ENCODE data around the gene EPN2.
A peak's percentile ranks its signal among the peaks of the same experiment; 100 is the strongest.

Gene EPN2

DNA sequence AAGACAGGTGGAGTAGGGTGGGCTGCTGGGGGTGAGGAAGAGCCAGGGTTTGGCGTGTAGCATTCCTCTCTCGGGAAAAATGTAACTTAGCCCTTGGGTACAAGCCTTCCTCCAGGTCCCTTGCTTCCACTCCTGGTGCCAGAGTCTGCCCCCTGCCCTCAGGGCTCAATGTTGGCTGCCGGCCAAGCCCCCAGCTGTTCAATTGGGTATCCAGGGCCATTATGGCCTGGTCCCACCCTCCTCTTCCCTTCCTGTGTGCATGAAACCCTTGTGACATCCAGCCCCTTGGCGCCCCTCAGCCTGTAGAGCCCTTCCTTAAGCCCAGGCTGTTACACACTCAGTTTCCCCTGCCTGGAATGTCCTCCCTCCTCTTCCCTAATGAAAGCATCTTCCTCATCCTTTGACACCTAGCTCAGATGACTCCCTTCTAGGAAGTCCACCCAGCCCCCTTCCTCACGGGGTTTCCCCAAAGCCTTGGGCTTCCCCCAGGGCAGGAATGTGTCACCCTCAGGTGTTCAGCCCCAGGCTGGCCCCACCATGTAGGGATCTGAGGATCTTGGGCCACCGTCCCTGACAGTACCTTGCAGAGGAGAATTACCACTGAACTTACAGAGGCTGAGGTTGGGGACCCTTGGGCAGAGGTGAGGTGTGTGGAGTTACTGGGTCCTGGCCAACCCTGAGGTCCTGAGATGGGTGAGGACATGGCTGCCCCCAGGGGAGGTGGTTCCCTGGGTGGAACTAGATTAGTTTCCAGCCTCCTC is 95.4 kb downstream of the EPN2 start:
- DNase-seq = no peak

DNA sequence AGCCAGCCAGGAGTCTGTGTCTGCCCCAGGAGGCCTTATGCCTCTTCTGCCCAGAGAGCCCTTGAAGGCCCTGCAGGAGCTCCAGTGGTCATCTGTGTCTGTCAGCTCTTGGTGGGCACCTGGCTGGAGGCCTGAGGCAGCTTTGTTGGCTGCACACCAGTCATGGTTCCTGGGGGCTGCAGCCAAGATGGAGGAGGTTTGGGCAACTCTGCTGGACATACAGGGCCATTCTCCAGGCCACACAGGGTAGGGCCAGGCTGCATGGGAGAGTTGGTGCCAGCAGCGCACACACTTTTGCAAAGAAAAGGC is 95.9 kb downstream of the EPN2 start:
- no peak for DNase-seq

DNA sequence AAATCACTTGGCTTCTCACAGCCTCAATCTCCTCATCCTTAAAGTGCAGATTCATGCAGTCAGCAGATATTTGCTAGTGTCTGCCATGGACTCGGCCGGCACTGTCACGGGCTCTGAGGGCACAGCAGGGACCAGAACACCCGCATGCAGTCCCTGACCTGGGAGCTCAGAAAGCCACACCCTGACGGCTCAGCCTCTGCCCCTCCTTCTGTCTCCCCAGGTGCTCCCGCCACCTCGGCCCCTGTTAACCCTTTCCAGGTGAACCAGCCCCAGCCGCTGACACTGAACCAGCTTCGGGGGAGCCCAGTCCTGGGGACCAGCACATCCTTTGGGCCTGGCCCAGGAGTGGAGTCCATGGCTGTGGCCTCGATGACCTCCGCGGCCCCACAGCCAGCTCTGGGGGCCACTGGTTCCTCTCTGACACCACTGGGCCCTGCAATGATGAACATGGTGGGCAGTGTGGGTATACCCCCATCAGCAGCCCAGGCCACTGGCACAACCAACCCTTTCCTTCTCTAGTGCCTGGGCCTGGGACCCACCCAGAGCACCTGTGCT is 96.6 kb downstream of the EPN2 start:
- no peak for DNase-seq

- no peak for DNase-seq
Measured at GRCh38 chr17:19334331-19334730, 97.2 kb downstream of the EPN2 start.

- DNase-seq = no peak
Measured at GRCh38 chr17:19335951-19336631, 98.9 kb downstream of the EPN2 start.

GRCh38 chr17:19336938-19337711 is 100.0 kb downstream of the EPN2 start:
- DNase-seq = no peak

DNA sequence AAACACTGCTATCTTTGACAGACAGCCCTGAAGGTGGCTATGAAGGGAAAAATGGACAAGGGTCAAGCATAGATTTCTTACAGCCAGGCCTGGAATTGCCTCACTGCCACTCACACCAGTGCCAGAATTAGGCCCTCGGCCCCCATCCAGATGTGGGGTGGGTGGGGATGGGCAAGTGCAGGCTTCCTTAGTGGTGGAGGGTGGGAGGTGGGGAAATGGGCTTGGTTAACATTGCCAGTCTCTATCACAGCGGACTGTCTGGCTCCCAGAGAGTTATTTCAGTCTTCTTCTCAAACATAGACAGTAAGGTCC is 100.5 kb downstream of the EPN2 start:
- DNase-seq = no peak

- peak; percentile 43 for DNase-seq
Measured at GRCh38 chr17:19338031-19338990, 101.1 kb downstream of the EPN2 start.

DNA sequence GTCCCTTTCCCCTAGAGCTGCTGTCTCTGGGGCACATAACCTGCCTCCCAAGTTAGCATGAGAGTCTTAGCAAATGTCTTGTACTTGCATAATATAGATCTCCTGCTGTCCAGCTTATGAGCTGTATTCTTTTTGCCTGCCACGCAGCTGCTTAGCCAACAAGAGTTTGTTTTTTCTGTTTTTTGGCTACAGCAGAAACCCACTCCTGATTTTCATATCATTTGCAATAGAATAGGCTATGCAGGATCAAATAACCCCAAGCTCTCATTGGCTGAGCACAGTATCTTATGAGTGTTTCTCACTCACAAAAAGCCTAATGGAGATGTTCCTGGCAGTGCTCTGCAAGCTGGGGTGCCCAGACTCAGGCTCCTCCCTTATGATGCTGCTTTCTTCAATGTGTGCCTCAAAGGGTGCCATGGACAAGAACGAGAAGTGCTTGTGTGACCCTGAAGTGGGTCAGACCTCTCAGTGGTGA is 102.2 kb downstream of the EPN2 start:
- no peak for DNase-seq

GRCh38 chr17:19341211-19341631 is 104.1 kb downstream of the EPN2 start:
- DNase-seq = peak; percentile 42

DNA sequence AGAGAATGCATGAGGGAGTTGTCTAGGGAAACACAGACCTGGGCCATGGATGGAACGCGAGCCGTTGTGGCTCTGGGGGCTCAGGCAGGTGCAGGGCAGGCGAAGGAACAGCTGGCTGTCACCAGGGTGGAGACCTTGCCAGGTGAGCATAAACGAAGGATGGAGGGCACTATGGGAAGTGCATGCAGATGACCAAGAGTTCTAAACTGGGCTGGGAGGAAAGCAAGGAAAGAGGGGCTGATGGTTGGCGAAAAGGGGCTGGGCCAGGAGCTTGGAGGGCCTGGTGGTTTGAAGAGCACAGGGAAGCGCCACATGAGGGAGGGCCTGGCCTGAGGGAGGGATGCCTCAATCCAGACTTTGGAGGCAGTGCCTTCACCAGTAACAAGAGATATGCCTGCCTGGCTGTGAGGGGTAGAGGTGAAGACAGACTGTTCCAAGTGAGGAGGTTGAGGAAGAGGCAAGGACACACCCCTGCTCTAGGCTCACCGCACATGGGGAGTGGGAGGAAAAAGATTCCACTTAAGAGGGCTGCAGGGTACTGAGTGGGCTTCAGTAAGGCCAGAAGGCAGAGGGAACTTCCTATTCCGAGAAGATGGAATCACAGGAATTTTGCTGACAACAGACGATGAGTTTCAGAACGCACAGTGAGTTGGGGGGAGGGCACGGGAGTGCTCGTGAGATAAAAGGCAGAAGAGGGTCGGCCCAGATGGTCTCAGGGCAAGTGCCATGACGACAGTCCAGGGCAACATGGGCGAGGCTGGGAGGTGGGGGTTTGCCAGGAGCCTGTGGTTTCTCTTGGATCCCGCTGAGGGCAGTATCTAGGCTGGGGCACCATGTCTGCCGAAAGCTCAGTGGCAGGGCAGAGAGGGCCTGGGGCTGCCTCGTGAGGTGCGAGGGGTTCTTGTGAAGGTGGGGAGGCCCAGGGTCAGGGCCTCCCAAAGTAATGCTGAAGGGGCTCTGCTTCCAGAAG is 104.8 kb downstream of the EPN2 start:
- DNase-seq = peak; percentile 40

DNA sequence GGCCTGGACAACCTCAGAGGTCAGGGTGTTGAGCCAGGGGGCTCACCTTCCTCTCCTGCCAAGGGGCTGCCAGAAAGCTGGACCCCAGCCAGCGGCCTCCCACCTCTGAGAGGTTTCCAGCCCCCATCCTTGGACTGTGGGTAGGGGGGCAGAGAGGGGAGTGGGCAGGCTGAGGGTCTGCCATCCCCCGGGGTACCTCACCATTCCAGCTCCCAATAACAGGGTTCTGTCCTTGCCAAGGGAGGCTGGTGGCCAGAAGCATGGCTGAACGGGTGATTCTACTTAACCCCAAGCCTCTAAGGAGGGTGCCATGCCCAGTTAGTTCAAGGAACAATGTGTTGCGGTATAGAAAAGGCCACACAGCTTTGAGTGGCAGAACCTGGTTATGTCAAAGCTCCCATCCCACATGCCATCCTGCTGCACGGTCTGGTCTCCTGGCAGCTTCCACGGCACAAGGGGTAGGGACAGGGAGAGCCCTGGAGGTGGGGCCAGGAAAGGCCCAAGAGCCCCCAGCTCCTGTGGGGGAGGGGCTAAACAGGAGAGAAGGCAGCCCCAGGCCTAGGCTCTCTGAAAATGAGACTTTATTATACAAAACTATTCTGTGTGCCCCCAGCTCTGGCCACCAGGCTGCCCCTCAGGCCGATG is 105.6 kb downstream of the EPN2 start:
- DNase-seq = peak; percentile 38

GRCh38 chr17:19343256-19343630 is 106.1 kb downstream of the EPN2 start:
- no peak for DNase-seq

- peak; percentile 41 for DNase-seq
Measured at GRCh38 chr17:19343671-19344151, 106.5 kb downstream of the EPN2 start.

DNA sequence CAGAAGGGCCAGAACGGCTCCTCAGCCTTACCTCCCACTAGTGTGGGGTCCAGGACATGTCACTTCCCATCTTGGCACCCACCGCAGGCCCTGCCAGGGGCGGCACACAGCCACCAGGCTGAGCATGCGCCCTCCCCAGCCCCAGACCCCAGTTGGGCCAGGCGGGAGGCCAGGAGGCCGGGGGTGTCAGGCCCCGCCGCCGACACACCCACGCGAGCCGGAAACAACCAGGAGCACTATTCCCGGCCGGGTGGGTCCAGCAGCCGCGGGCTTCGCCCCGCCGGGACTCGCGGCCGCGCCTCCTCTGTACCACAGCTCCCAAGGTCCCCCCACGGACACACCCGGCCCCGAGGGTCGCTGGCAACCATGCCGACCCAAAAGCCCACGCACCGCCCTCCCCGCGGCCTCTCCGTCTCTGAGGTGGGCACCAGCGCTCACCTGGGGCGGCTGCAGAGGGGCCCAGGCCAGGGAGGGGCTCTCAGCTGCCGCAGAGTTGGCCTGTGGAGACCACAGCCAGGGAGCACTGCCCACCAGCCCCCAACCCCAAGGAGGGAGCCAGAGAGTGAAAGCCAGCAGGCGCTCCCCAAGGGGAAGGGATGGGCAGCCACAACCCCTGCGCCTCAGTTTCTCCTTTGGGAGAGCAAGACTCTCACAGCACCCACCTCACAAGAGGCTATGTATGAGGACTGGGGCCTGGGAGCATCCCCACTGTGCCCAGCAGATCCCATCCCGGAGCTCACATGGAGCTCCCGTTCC is 107.3 kb downstream of the EPN2 start:
- DNase-seq = peak; percentile 27

- peak; percentile 17 for DNase-seq
Measured at GRCh38 chr17:19345067-19345460, 107.9 kb downstream of the EPN2 start.

GRCh38 chr17:19345486-19346350 is 108.6 kb downstream of the EPN2 start:
- no peak for DNase-seq

DNA sequence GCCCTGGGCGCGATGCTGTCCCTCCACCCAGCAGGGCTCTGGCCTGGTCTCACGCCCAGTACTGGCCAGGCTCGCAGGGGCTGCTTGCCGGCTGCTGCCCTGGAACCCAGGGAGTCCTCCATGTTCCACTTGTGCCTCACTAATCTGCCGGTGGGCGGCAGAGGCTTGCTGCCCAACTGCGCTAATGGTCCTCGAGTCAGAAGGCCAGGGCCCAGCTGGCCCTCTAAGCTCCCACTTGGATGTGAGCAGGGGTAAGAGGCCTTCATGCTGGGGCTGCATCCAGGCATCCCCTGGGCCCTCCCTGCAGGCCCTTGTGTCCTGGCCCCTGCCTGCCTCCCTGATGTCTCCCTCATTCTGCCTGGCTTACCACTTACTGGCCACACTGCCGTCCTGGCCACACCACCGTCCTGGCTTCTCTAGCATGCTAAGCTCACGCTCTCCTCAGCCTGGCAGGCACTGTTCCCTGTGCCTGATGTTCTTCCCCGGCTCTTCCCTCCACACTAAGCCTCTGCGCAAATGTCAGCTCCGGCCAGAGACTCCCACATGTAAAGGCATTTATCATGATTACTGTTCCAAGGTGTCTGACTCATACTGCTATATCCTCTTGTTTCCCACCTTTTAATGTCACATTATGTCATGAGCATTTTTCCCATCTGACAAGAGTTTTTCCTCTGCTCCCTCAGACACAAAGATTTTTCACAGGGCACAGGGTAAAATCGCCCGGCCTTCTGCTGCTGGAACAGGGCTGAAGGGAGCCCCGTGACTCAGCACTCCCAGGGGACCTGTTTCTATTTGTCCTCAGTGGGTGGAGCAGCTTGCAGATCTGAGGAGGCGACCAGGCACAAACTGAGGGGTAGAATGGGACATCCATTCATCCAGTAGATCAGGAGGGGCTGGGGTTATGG is 109.4 kb downstream of the EPN2 start:
- peak; percentile 66 for DNase-seq

Measured in left hindlimb (tissue), 1 donor.